GM11168 (cell line): ENCODE data around the gene WLS.
"Not testable (repeated sequence)": the region's sequence is repeated elsewhere in the genome, so short reads cannot be mapped to it uniquely, and the experiment has no call there.

Experiments used
- in situ Hi-C: fragments of 300-500 bp; cut with MboI; formaldehyde crosslinking; loops from one replicate; pipeline ENCODE4 v1.12.0; 2022; ENCODE audit warnings: low sequenced_read_pairs; ENCODE audit not compliant: unreplicated experiment

The WLS gene

DNA sequence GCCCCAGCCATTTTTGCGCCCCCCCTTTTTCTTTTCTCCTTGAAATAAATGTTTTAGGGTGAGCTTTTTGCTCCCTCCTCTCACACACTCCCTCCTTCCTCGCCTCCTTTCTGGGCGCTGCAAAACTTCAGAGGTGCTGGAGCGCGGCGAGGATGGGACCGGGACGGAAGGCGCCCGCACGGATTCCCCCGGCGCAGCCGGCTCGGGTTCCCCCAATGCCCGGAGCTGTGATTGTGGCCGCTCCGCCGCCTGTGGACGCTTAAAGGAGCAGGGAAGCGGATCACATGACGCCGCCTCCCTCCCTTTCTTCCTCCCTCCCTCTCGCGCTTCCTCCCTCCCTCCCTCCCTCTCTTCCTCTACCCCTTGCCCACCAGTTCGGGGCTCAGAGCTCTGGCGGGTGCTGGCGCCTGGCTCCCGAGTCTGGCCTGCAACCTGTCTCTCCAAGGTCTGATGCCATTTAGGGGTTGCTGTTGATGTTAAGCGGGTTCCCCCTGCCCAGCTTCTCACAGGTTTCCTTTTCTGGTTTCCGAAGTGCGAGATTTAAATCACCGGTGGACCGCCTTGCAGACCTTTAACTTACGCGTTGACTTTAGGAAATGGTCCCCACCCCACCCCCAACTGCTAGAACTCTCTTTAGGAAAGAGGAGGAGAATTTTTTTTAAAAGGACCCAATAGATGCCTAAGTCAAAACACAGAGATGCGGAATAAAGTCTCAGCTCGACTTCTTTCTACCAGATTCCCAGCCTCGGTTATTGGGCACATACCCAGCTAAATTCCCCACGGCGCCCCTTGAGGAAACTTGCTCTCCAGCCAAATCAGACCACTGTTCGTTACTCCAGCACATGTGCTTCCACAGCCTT lies at the start of gene WLS:
Gene WLS, minus strand, starts transcription at position 235 of the 860 bp plus-strand sequence. Its CDS starts 224 bp downstream, at position 11.
- in situ Hi-C loops = no loop called here

DNA sequence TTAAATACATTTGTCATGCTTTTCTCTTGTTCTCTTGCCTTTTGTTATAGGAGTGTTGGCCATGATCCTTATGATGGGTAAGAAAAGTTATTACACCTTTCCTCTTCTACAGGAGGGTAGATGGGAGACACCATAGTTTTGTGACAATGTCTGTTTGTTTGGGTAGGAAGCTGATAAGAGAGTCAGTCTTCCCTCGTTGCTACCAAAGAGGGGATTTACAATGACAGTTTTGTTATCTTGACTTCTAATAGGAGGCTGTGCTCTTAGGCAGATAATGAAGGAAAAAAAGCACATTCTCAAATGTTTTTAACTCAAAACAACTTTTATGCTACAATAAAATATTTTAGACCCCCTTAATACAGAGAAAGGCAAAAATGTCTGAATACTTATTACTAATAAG lies 48.0 kb upstream of the WLS start:
- in situ Hi-C loops = no loop called here

GRCh38 chr1:68279846-68280245 lies 47.5 kb upstream of the WLS start:
- in situ Hi-C loops = no loop called here

GRCh38 chr1:68278221-68278620 lies 45.9 kb upstream of the WLS start:
- in situ Hi-C loops = no loop called here

GRCh38 chr1:68276448-68276847 lies 44.1 kb upstream of the WLS start:
- in situ Hi-C loops = no loop called here

DNA sequence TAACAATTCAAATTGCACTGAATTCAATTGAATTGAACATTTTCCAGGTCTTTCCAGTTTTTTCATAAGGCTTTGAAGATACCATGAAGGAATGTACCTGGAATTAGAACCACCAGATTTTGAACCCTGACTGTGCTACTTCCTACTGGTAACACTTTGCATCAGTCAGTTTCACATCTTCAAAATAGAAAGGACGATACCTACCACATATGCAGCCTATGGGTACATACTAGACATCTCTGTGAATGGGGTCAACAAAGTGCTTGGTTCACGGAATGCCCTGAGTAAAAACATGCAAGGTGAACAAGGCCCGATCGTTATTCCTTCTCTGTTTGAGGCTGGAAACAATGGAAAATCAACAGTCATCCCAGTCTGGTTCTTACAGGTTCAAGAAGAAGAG lies 41.2 kb upstream of the WLS start:
- in situ Hi-C loops = no loop called here

GRCh38 chr1:68271596-68271995 lies 39.3 kb upstream of the WLS start:
- in situ Hi-C loops = no loop called here

GRCh38 chr1:68270951-68271350 lies 38.6 kb upstream of the WLS start:
- in situ Hi-C loops = no loop called here

GRCh38 chr1:68269637-68270430 lies 37.5 kb upstream of the WLS start:
- in situ Hi-C loops = no loop called here

GRCh38 chr1:68268896-68269483 lies 36.7 kb upstream of the WLS start:
- in situ Hi-C loops = no loop called here

- in situ Hi-C loops = not testable (repeated sequence)
Measured at GRCh38 chr1:68256824-68257223, 24.5 kb upstream of the WLS start.

DNA sequence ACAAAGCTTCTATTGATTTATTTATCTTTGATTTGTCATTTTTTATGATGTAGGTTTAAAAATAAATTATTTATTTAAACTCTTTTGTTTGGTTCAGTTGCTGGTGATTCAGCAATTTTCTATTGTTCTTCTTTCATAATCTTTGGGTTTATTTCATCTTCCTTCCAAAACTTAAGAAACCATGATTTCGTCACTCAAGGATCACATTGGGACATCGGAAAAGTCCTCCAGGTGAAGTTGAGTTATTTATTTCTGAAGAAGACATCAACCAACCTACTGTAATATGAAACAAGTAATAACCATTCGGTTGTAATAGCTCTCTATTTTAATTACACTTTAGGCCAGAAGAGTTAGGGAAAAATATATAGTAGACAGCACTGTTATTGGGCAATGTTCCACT lies 23.0 kb upstream of the WLS start:
- in situ Hi-C loops = no loop called here

GRCh38 chr1:68254667-68255226 lies 22.4 kb upstream of the WLS start:
- in situ Hi-C loops = no loop called here

- in situ Hi-C loops = no loop called here
Measured at GRCh38 chr1:68237040-68237439, 4.7 kb upstream of the WLS start.

DNA sequence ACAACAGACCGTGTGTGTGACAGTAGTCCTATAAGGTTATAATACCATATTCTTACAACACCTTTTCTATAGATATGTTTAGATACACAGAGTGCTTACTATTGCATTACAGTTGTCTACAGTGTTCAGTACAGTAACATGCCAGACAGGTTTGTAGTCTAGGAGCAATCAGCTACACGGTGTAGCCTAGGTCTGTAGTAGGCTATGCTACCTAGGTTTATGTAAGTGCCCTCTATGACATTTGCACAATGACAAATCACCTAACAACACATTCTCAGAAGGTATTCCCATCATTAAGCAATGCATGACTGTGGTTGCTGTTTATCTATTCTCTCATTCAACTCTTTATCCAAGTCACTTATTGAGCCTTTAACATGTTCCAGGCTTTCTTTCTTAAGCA lies 1.8 kb upstream of the WLS start:
- in situ Hi-C loops = no loop called here

DNA sequence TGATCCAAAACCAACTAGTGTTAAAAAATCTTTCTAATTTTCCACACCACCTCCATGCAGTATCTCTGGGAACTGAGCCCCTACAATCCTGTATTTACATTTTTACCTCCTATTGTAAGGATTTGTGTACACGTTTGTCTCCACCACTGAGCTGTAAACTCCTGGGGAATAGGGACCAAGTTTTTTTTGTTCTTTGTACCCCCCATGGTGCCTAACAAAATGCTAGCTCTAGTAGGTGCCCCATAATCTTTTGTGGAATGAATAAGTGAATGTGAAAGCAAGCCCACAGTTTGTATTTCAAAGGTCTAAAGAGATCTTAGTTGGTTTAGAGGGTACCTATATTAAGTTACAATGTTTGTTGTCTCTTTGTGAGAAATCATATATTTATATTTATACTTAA lies 879 bp upstream of the WLS start:
- in situ Hi-C loops = no loop called here

DNA sequence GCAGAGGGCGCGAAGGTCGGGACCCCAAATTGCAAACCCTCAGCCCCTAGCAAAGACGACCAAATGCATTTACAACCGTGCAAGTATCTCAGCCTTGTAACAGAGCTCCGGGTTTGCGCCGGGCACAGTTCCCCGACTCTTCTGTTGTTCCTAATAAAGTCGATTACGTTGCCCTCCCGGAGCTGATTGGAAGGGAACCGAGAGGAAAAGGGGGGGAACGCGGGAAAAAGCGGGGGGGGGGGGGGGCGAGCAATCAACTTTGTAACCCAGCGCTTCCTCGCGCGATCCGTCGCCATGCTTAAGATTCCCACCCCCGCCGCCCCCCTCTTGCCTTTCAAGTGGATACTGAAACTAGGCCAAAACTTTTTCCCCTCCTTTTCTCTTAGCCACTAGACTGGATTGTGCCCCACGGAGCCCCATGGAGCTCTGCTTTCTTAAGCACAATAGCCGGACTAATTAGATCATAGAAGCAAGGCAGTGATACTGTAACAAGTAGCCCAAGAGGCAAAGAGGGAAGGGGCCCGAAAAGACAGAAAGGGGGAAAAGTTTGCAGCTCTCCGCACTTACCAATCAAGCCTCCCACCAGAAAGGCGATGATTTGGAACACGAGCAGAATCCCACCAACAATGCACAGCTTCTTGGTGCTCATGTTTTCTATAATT lies 565 bp downstream of the WLS start:
- in situ Hi-C loops = no loop called here

GRCh38 chr1:68230901-68231626 lies 1.3 kb downstream of the WLS start:
- in situ Hi-C loops = no loop called here

DNA sequence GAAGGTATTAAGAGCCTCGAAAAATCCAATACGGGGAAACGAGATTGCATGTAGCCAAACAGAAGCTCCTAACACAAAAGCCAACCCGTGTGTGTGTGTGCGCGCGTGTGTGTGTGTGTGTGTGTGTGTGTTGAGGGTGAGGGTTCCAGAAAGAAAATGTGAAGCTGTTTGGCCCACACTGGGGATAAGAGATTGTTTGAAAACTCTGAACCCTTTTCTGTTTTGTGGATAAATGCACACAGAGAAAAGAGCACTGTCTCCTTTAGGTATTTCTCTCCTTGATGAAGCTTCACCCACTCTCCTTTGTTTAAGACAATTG lies 1.9 kb downstream of the WLS start:
- in situ Hi-C loops = no loop called here
